Pulmonary artery endothelial cell (primary cell): ENCODE data around the gene SPEF2. TPM values are rescaled to one million over a fixed set of nuclear protein-coding genes. Genes with fewer than 3 reads are reported as not detected.
A peak's percentile ranks its signal among the peaks of the same experiment; 100 is the strongest.

Experiments used
- DNase-seq: peaks from one replicate; pipeline ENCODE4 v3.0.0-alpha.2; 2011; ENCODE audit warnings: low read depth, low spot score
- total RNA-seq: library from RNA; depleted of rRNA; stranded (reverse); fragments of >200 nt; gene quantifications from 2 replicates; pipeline ENCODE4 v1.2.3, GENCODE V29; 2014

Gene SPEF2
- total RNA-seq, 1 donor from 2014 or later = 0.92 TPM

GRCh38 chr5:35777358-35778087 lies 159.9 kb downstream of the SPEF2 start:
- DNase-seq = peak; percentile 57

- DNase-seq = no peak
Observed at GRCh38 chr5:35778259-35778769, 160.7 kb downstream of the SPEF2 start.

DNA sequence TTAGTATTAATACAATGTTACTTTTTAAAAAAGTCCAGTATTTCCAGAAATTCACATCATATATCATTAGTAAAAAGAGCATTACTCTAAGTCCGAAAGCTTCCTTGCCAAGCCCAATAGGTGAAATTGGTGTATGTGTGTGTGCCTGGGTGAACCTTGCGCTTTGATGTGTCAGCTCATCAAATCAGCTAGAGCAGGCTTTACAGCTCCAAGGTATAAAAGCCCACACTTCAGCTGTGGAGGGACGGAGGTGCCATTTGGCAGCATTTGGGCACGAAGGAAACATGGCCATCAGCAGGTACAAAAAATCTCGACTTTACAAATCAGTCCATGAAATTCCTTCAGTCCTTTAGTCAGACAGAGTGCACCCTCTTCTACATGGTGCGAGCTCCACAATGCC lies 162.6 kb downstream of the SPEF2 start:
- DNase-seq = no peak

DNA sequence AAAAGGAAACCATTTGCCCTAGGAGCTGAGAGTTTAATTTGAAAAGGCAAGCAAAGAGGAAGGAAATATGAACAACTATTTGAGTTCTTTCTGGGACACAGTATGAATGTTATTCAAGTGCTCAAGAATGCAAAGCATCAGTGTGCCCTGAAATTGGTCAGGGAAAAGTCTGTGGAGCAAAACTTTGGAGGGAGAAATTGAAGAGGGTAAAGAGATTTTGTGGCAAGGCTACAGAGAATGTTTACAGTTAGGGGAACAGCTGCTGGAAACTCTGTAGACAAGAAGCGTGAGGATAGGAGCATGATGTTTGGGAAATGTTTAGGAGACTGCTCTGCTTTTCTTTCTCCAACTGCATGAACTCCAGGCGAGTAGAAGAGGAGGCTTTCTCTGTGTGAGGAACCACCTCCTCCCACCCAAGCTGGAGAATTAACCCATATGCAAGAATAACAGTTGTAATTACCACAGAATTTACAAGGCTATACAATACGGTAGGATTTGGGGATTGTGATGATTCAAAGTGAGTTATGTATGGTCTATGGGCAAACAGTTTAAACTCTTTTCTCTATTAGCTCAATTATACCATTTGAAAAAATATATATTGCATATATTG lies 163.6 kb downstream of the SPEF2 start:
- no peak for DNase-seq

GRCh38 chr5:35783551-35783950 lies 165.9 kb downstream of the SPEF2 start:
- DNase-seq = no peak

DNA sequence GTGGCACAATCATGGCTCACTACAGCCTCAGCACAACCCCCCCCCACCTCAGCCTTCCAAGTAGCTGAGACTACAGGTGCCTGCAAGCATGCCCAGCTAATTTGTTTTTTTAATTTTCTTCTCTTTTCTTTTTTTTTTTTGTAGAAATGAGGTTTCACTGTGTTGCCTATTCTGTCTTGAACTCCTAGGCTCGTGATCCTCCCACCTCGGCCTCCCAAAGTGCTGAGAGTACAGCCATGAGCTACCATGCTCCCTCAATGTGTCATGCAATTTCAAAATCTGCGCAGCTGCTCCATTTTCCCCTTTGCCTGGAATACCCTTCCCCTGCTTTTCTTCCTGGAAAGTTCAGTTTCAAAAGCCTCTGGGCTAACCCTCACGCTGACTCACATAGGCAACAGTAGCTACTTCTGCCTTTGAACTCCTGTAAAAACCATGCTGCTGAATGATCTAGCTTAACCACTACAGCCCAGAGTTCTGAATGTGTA lies 168.0 kb downstream of the SPEF2 start:
- DNase-seq = no peak

- peak; percentile 63 for DNase-seq
Observed at GRCh38 chr5:35788724-35789123, 171.1 kb downstream of the SPEF2 start.

- DNase-seq = no peak
Observed at GRCh38 chr5:35789732-35790456, 172.2 kb downstream of the SPEF2 start.

DNA sequence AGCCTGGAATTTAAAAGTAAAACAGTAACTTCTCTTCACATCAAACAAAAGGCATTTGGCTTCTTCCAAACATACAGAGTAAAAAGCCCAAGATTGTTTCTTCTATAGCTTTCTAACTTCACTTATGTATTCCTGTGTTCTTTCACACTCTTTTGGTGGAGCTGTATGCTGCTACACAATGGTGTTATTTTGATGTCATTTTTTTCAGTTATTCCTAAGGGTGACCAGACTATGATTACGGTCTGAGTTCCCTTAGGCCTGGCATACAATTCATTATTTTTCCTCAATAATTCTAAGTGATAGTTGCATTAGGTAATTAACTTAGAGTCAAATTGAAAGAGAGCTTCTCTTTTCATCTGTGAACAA lies 172.8 kb downstream of the SPEF2 start:
- DNase-seq = no peak

GRCh38 chr5:35794328-35794619 lies 176.6 kb downstream of the SPEF2 start:
- DNase-seq = no peak

GRCh38 chr5:35794684-35795375 lies 177.2 kb downstream of the SPEF2 start:
- DNase-seq = no peak

GRCh38 chr5:35799181-35799580 lies 181.5 kb downstream of the SPEF2 start:
- no peak for DNase-seq

DNA sequence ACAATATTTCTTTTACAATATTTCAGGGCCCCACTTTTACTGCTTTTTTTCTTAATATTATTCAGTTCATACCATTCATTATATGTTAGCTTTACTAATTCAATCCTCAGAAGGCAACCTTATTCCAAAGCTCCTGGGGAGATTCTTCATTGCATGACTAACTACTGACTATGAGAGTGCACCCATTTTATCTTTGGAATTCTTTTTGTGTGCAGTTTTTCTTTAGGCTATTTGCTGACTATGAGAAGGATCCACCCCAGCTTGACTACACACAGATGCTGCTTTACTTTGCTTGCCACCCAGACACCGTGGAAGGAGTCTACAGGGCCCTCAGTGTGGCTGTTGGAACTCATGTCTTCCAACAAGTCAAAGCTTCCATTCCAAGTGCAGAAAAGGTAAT lies 182.1 kb downstream of the SPEF2 start:
- no peak for DNase-seq

GRCh38 chr5:35803191-35803651 lies 185.6 kb downstream of the SPEF2 start:
- DNase-seq = peak; percentile 50

DNA sequence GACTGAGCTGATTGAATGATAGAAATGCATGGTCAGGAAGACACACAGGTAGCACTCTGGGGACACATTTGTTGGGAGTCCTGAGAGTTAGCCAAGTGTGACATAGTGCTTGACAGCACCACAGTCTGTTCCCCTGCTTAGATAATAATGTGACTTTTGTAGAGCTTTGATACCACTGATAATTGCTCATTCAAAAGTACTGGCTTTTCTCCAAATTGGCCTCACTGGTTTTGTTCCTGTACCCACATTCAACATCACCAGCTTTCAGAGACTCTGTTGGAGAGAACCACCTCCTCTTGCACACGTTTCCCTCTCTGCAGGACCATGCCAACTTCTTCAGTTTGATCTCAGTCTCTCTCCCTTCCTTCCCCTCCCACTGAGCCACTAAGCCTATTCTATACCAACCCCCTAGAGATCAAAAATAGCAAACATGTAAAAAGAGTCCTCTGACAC lies 186.6 kb downstream of the SPEF2 start:
- no peak for DNase-seq

GRCh38 chr5:35804841-35805240 lies 187.2 kb downstream of the SPEF2 start:
- no peak for DNase-seq

GRCh38 chr5:35810601-35811000 lies 192.9 kb downstream of the SPEF2 start:
- DNase-seq = no peak

GRCh38 chr5:35811108-35811741 lies 193.6 kb downstream of the SPEF2 start:
- no peak for DNase-seq

DNA sequence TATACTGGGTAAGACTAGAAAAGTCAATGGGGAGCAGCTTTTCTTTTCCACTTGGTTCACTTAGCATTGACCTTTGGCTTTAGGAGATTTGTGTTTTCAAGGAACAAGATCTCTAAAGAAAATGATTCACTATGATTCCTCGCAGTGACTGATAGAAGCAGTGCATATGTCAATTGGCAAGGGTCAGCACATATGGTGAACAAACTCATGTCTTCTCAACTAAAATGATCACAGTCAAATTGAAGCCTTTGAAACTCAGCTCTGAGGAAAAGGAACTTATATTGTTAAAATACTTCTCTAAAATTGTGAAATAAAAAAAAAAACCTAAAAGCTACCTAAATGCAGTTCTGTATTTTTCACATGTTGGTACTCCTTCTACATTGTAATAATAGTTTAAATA lies 195.9 kb downstream of the SPEF2 start:
- no peak for DNase-seq

- DNase-seq = no peak
Observed at GRCh38 chr5:35815089-35815936, 197.7 kb downstream of the SPEF2 start.
